Heart right ventricle (tissue), 16 donors: ENCODE measurements around the gene MAD1L1. TPM values are rescaled to one million over a fixed set of nuclear protein-coding genes. Genes with fewer than 3 reads are reported as not detected.
A peak's percentile ranks its signal among the peaks of the same experiment; 100 is the strongest.

Experiments
- ATAC-seq, 8 donors: fragments of 200-7000 bp; cut with Tn5 transposase; one replicate each; pipeline ENCODE4 v1.9.1; 2020; ENCODE audit warnings: mild to moderate bottlenecking in 8 of 8, moderate library complexity in 8 of 8, moderate number of reproducible peaks in 1 of 8
- DNase-seq, 2 donors: peaks; one replicate each; pipeline ENCODE4 v3.0.0-alpha.2; 2020
- H3K27ac ChIP-seq, 10 donors: fragments of 200-600 bp; sonication (generic) in 2 of 10; one replicate each; pipeline versions ENCODE4 v1.5.0 to v1.8.0; 2020 to 2022; ENCODE audit warnings: mild to moderate bottlenecking in 3 of 10
- H3K27me3 ChIP-seq, 7 donors: fragments of 200-600 bp; one replicate each; pipeline ENCODE4 v1.8.0; 2021 to 2022; ENCODE audit warnings: mild to moderate bottlenecking in 2 of 7
- H3K36me3 ChIP-seq, 9 donors: fragments of 200-600 bp; sonication (generic) in 1 of 9; one replicate each; pipeline versions ENCODE4 v1.5.0 to v1.8.0; 2020 to 2022; ENCODE audit warnings: mild to moderate bottlenecking in 2 of 9
- H3K4me1 ChIP-seq, 9 donors: fragments of 200-600 bp; sonication (generic) in 1 of 9; one replicate each; pipeline versions ENCODE4 v1.5.0 to v1.8.0; 2020 to 2022; ENCODE audit warnings: mild to moderate bottlenecking in 4 of 9
- H3K4me3 ChIP-seq, 10 donors: fragments of 200-600 bp; sonication (generic) in 2 of 10; one replicate each; pipeline versions ENCODE4 v1.5.0 to v1.8.0; 2020 to 2022; ENCODE audit warnings: mild to moderate bottlenecking in 7 of 10, moderate library complexity in 2 of 10
- H3K9me3 ChIP-seq, 11 donors: fragments of 200-600 bp in 10 of 11; sonication (generic) in 2 of 11; one replicate each; pipeline versions ENCODE4 v1.5.0 to v1.8.0; 2013 to 2022; ENCODE audit warnings: mild to moderate bottlenecking in 2 of 11, control low read depth in 1 of 11, moderate library complexity in 1 of 11
- CTCF ChIP-seq, 9 donors: fragments of 200-600 bp; sonication (generic) in 2 of 9; IDR thresholded peaks; one replicate each; pipeline versions ENCODE4 v1.5.0 to v1.8.0; 2021 to 2022; ENCODE audit warnings: antibody characterized with exemption in 9 of 9, mild to moderate bottlenecking in 5 of 9, moderate library complexity in 1 of 9
- WGBS, 2 donors: extraction: QIAGEN DNeasy Blood & Tissue Kit; methylation state at CpG; one replicate each; pipeline ENCODE4 v1.1.7; 2013; ENCODE audit warnings: inconsistent platforms in 1 of 2; 5-methylcytosine and 5-hydroxymethylcytosine counted together
- intact Hi-C, 10 donors: fragments of 100-400 bp; cut with DNase I; formaldehyde crosslinking; loops; one replicate each; pipeline versions ENCODE4 v1.11.1 to v1.14.2; 2022
- polyA plus RNA-seq, 2 donors: library from polyadenylated mRNA; stranded (reverse); fragments of 200-250 nt; gene quantifications; one replicate each; pipeline ENCODE4 v1.2.3, GENCODE V29; 2013
- total RNA-seq, 10 donors: library from RNA; stranded (reverse); fragmentation: NEBNext Ultra II Directional in 3 of 10; extraction: Animal tissue kit (Norgen Biotek cat#: 25700) in 3 of 10; gene quantifications; one replicate each; pipeline versions ENCODE4 v1.2.1 to v1.2.4, GENCODE V29; 2021 to 2023
- donor health status: Arrhythmogenic right ventricular cardiomyopathy.
- donor health status: ischemic (EF 13 %, LVEDD 7.1; RV severe dilation, severe dysfunction).
- donor health status: healthy with polysubstance abuse.
- donor health status: DM: no; HTN: yes; CAD: no.
- donor health status: DM: no; HTN: no; CAD: no.
- donor health status: ischemic (EF 25% LVEDD 6.9; RV normal size, moderate dysfunction).
- donor health status: ischemic (EF 25% LVEDD 5.7; RV mildly dilated, moderate dysfunction).
- donor health status: healthy.
- donor health status: DM: yes; HTN: yes; CAD: no.
- donor health status: Ischemic cardiomyopathy.
- donor health status: ischemic (EF 35%, LVEDD 5.7; RV mildly dilated, moderate dysfunction).
- donor health status: nonischemic (EF 11% LVEDD 7.7; RV severe dilation, severe dysfunction).
- donor health status: DM: yes; HTN: yes; CAD: no.
- donor health status: PGD.
- donor health status: ischemic (EF 29% LVEDD 5.4; RV normal size, mild dysfunction).
- donor health status: nonischemic (EF 23%, LVEDD 6.1; RV moderate dilation, normal function).

Gene MAD1L1
- total and polyA plus RNA-seq, 12 donors, result 13.8 to 46.8 (median 20.2) TPM

- Histone ChIP-seq H3K4me3 (no peak overlapping the region), H3K27ac (no peak overlapping the region), H3K4me1 (peaks cover 11 to 55% (median 28%) of the 10 kb centered on the region in 9 donors), H3K27me3 (no peaks in the 10 kb centered on the region), H3K36me3 (peaks cover 0 to 4% (median 0%) of the 10 kb centered on the region in 9 donors), H3K9me3 (no peaks in the 10 kb centered on the region)
- ATAC-seq, result no peak
- no peak for TF ChIP-seq CTCF (IDR thresholded peaks at IDR 0.05)
- intact Hi-C loops, result loop anchor here in 1 of 10 donors (5.0 kb wide), 1 partner anchor 83 kb away; no protein-coding TSS in a partner anchor
- 89 to 93% methylated on average over 14 of the region's 14 CpGs for WGBS, 2 donors
- no peak for DNase-seq
Measured at GRCh38 chr7:2114052-2114451, 118.7 kb downstream of the MAD1L1 start.

GRCh38 chr7:2112261-2113198 lies 120.2 kb downstream of the MAD1L1 start:
- peak overlapping the region in 3 of 10 donors; percentile 15 to 34 (median 20) for H3K4me3 ChIP-seq
- intact Hi-C loops, result loop anchor here in 1 of 10 donors (5.0 kb wide), 1 partner anchor 85 kb away; no protein-coding TSS in a partner anchor
- H3K4me1 ChIP-seq, result peaks cover 11 to 55% (median 29%) of the 10 kb centered on the region in 9 donors
- ATAC-seq (no peak), DNase-seq (no peak)
- H3K9me3 ChIP-seq, result no peaks in the 10 kb centered on the region
- TF ChIP-seq CTCF (IDR thresholded peaks at IDR 0.05), result no peak
- peaks cover 0 to 4% (median 0%) of the 10 kb centered on the region in 9 donors for H3K36me3 ChIP-seq
- H3K27ac ChIP-seq, result peak overlapping the region in 5 of 10 donors; percentile 24 to 56 (median 41)
- H3K27me3 ChIP-seq, result no peaks in the 10 kb centered on the region
- 67 to 80% methylated on average over 31 of the region's 31 CpGs for WGBS, 2 donors

- intact Hi-C loops, result loop anchor here in 1 of 10 donors (5.0 kb wide), 1 partner anchor 86 kb away; no protein-coding TSS in a partner anchor
- TF ChIP-seq CTCF (IDR thresholded peaks at IDR 0.05), result no peak
- Histone ChIP-seq H3K4me1 (peaks cover 12 to 56% (median 28%) of the 10 kb centered on the region in 9 donors), H3K27me3 (no peaks in the 10 kb centered on the region), H3K9me3 (no peaks in the 10 kb centered on the region), H3K27ac (peak overlapping the region in 1 of 10 donors; percentile 57), H3K36me3 (peaks cover 0 to 4% (median 0%) of the 10 kb centered on the region in 9 donors), H3K4me3 (no peak overlapping the region)
- WGBS, 2 donors, result 95 to 99% methylated on average over 13 of the region's 13 CpGs
- ATAC-seq, result no peak
- DNase-seq, result no peak
Measured at GRCh38 chr7:2111568-2111967, 121.2 kb downstream of the MAD1L1 start.

GRCh38 chr7:2110610-2111396 lies 121.9 kb downstream of the MAD1L1 start:
- H3K4me1 ChIP-seq, result peaks cover 6 to 50% (median 26%) of the 10 kb centered on the region in 9 donors
- WGBS, 2 donors, result 72 to 76% methylated on average over 34 of the region's 34 CpGs
- no peak for DNase-seq
- no peak overlapping the region for H3K4me3 ChIP-seq
- H3K36me3 ChIP-seq, result peaks cover 0 to 4% (median 0%) of the 10 kb centered on the region in 9 donors
- peak overlapping the region in 1 of 10 donors; percentile 57 for H3K27ac ChIP-seq
- no peaks in the 10 kb centered on the region for H3K9me3 ChIP-seq
- H3K27me3 ChIP-seq, result no peaks in the 10 kb centered on the region
- no peak for ATAC-seq
- TF ChIP-seq CTCF (IDR thresholded peaks at IDR 0.05), result no peak
- intact Hi-C loops, result loop anchor here in 1 of 10 donors (5.0 kb wide), 1 partner anchor 86 kb away; no protein-coding TSS in a partner anchor
